ENCODE measurements around the gene EFR3B.

GRCh38 chr2:25132693-25133092 is 90.8 kb downstream of the EFR3B start:
- TF ChIP-seq CTCF (IDR thresholded peaks at IDR 0.05; ENCODE audit: insufficient read depth, low read length, poor library complexity, severe bottlenecking) (no peak), EZH2phosphoT487 (conservative IDR thresholded peaks at IDR 0.05; ENCODE audit: low read length) (no peak)
